Activated gamma-delta T cell (primary cell): ENCODE data around the gene NSUN6.

Experiments
- DNase-seq: peaks from one replicate; lab custom pipeline; 2025; lab: John Stamatoyannopoulos, UW

NSUN6 gene

DNA sequence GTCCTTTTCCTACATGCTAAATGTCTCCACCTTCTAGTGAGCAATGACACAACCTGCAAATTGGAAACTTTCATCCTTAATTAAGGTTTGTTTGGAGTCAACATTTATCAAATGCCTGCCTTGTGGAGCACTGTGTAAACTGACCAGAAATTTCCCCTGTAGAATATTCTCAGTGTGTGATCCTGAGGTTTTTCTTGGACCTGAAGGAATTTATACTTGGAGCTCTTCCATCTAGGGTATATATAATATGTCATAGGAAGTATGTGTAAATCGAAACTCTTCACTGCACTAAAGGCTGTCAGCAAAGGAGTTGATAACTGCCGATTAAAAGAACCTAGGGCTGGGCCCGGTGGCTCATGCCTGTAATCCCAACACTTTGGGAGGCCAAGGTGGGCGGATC, 152.4 kb downstream of the NSUN6 start:
- DNase-seq, result no peak

DNA sequence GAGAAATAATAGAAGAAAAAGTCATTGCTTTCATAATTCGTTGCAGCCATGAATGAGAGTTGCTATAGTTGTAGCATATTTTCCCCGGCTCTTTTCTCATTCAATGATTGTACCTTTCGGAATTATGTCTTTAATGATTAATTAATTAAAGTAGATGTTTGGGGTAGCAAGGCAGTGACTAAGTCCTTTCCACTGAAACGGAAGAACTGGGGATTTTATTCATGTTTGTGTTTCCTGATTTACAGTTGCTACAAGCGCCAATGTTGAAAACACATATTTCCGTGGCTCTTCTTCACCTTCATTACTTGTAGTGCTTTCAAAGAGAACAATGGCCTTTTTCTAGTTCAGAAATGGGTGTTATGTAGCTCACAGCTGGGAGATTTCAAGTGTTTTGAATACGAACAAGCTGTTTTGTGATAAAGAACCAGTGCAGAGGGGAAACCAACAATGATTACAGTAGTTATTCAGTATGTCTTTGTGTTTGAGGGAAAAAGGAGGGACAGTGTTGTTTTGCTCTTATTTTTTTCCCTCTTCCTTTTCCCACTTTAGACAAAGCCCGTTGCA, 153.5 kb downstream of the NSUN6 start:
- no peak for DNase-seq
